HG03521 (cell line): ENCODE results near the gene EDIL3.
"Not testable (repeated sequence)": the region's sequence is repeated elsewhere in the genome, so short reads cannot be mapped to it uniquely, and the experiment has no call there.

ENCODE experiments used
- ATAC-seq: cut with Tn5 transposase; IDR thresholded peaks from one replicate; pipeline ENCODE4 v1.9.1; 2021; ENCODE audit warnings: mild to moderate bottlenecking, moderate library complexity; ENCODE audit not compliant: unreplicated experiment

Gene EDIL3

DNA sequence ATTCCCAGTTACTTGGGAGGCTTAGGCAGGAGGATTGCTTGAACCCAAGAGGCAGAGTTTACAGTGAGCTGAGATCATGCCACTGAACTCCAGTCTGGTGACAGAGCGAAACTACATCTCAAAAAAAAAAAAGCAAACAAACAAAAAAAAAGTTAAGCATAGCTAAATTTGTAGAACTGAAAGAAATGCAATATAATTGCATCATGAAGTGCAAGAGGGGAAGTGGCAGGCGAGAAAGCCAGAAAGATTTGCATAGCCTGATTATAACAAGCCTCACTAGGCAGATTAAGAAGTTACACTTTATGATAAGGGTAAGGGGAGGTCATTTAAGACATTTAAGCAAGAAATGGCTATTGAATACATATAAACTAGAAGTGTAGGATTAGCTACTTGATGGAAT lies 187.1 kb downstream of the EDIL3 start:
- no peak for ATAC-seq

DNA sequence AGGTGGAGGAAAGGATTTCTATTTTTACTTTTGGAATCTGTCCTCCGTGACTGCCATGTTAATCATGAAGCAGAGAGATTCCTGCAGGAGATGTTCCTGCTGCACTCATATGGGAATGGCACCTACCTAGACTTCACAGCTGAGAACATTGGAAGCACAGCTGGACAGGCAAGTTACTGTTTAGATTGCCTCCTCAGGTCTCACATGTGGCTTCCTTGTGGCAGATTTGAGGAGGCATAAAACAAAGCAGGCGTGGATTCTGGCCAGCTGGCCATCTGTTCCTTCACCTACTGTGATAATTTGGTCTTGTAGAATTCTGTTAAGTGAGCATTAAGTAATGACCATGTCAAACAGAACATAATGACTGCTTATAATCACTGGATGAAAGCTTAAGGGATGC lies 193.4 kb downstream of the EDIL3 start:
- no peak for ATAC-seq

DNA sequence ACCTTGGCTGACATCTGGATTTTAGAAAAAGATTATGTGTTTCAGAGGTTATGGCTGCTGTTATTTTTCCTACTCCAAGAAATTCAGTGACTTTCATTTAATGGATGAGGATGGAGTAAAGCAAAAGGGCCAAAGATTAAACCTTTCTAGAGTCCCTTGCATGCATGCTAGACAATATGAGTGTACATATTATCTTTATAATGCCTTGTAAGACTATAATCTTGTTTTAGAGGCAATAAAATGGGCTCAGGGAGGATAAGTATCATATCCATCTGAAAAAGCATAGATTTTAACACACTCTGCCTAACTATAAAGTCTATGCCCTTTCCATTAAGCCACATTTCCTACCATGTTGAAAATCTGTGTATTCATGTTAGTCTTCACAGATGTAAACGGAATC lies 199.8 kb downstream of the EDIL3 start:
- ATAC-seq: no peak

DNA sequence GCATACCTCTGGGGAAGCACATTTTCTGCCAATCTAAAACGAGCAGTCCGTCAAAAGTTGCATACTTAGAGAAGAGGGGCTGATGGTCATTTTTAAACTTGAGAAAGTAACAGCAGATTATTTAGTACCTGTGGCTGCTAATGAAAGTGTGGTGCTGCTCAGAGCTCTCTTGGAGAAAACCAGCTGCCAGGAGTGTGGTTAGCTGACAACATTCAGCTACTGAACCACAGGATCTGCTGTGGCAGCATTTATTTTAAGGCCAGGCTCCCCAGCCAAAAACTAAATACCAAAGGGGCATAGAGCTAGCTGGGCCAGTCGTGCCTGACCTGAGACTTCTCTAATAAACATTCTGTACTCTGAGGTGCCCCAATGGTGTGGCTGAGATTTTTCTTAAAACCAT lies 203.6 kb downstream of the EDIL3 start:
- no peak for ATAC-seq

DNA sequence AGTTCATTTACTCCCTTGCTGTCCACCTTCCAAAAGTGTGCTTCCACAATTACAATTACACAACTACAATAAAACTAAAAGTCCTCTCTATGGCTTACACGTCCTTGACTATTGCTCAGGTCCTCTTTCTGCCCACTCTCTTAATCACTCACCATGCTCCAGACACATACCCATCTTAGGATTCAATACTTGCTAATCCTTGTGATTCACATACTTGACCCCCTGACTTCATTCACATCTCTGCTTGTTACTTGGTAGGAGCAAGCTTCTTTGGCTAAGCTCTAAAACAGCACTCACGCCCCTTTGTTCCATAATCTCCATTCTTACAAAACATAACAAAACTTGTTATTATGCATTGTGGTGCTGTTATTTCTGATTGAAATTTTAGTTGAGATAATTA lies 215.8 kb downstream of the EDIL3 start:
- ATAC-seq: no peak

DNA sequence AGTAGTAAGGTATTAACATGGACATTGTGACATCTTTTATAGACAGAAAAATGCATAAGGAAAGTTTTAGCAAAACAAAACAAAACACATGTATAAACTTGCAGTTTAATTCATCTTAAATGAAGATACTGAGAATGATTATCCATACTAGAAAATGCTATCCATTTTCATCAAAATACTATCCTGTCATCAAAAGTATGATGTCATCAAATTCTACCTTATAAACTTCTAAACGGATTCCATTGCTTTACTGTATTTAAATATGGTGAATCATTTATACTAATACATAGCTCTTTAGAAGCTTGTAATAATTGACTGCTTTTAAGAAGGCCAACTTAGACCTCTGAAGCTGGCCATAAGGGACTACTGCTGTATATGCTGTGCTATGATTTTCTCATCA lies 221.0 kb downstream of the EDIL3 start:
- ATAC-seq: no peak

DNA sequence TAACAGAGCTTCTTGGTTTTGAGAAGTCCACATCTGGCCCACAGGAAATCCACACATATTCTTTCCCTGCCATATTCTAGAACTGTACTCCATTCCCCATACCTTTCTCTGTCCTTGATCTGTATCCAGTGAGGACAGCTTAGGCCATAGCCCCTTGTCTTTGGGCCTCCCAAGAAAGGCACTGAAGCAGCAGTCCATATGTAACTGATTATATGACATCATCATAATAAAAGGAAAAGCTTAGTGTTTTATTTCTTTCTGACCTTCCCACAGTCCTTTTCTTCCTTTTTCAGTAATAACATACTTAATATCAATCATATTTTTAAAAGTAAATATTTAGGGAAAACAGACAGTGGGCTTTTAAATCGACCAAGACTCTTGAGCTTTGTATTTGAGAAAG lies 222.0 kb downstream of the EDIL3 start:
- ATAC-seq: no peak

DNA sequence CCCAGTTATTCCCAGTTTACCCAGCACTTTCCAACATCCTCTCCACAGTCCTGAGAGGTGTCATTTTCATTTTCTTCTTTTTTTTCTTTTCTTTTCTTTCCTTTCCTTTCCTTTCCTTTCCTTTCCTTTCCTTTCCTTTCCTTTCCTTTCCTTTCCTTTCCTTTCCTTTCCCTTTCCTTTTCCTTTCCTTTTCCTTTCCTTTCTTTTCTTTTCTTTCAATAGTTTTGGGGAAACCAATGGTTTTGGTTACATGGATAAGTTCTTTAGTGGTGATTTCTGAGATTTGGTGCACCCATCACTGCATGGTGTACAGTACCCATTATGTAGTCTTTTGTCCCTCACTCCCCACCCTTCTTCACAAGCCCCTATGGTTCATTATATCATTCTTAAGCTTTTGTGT lies 224.0 kb downstream of the EDIL3 start:
- not testable (repeated sequence) for ATAC-seq

DNA sequence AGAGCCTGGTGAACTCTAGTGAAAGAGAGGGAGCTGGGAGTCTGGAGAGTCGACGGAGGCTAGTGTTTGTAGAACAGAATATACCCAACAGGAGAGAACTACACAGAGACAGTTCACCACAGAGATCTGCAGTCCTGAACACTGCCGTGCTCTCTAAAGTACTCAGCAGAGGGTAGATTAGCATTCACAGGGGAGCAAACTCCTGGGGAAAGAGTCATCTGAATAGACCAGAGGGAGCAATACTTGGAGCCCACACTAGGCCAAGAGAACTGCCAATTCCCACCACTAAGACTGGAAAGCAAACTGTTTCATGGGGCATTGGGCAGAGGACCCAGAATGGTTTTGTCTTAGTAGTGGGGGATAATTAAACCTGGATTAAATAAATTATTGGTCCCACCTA lies 235.6 kb downstream of the EDIL3 start:
- ATAC-seq: no peak

DNA sequence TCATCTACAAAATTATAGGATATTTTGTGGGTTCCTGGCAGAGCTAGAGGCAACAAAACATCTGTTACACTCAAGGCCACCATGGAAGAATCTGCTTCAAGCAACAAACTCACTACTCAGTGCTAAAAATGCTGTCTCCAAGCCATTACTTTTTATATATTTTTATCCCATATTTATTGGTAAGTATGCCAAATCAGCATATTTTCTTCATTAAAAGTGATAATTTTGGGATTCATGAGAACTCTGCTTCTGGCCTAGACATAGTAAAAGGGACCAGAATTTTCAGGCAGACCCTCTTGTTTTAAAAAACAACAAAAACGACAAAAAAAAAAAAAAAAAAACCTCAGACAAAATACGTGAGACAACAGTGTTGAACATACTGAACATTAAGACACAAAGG lies 236.0 kb downstream of the EDIL3 start:
- no peak for ATAC-seq

DNA sequence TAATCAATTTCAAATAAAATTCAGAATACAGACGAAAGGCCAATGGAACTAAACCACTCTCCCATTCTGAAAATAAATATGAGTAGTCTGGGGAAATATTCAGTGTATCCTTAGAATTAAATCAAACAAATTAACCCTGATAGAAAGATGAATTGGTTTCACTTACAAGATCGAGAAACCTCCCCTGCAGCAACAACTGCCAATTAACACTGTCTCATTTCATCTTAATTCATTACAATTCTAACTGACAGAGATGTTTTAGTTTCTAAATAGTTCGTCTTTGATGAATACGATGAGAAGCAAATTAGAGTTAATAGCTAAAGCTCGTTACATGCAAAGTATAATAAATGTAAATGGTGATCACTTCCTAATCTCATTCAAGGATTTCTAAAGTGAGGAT lies 247.1 kb downstream of the EDIL3 start:
- no peak for ATAC-seq

DNA sequence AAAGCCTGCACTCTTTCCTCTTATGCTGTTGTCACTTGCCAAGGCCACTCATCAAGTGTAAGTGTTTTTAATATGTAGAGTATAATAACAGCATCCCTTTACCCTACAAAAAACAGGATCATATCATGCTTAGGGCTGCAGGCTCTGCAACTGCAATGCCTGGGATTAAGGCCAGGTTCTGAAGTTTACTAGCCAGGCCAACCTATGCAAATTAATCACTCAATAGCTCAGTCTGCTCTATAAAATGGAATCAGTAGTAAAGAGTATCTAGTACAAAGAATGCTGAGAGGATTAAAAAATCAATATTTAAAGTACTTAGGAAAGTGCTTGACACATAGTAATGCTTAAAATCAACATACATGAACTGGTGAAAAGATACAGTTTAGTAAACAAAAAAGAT lies 253.3 kb downstream of the EDIL3 start:
- no peak for ATAC-seq

DNA sequence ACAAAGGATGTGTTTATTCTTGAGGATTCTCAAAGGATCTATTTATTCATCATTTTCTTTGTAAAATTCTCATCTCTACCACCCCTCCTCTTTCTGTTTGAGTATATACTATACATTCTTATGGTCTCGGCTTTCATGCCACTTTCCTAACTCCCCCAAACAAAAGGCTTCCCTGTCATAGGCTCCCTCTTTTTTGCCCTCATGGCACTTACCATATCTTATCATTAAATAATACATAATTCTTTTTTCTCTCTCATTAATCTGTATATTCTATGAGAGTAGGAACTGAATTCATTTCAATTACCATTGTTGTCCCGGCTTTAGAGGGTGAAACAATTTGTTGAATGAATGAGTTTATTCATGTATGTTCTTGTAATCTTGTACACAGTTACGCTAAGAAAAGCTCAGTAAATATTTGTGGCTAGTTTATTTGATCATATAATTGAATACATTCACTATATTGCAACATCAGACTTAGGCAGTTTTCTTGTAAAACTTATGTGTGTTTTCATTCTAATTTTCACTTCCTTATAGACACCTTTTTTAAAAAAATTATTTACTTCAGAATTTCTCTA lies 254.6 kb downstream of the EDIL3 start:
- no peak for ATAC-seq

DNA sequence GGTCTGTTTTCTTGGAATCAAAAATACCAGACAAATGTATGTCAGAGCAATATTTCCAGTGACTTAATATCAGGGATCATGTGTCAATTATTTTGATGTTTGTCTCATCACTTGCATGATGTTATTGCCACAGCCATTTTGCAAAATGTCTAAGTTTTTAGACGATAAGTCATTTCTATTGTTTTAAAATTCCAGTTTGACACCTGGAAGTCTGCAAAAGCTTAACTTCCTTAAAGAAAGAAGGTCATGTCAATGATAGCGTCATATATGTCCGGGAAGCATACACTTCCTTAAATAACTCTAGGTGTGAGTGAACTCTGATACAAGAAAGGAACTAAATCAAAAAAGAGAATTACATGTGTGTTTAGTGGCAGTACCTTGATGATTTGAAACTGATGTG lies 259.5 kb downstream of the EDIL3 start:
- no peak for ATAC-seq

DNA sequence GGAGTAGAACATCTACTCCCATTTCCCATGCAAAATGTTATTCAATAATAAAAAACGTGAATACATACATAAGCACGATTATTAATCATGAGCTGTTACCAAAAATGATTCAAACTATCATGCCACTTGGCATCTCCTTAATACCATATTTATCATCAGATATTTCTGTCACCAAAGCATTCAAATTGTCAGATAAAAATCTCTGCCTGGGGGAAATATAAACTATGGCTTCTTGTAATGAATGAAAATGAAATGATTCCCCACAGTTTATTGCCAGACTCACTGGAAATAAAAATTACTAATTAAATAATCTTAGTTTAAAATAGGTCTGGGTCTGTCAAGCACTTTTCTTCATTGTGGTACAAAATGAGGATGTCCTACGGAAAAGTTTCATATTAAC lies 265.4 kb downstream of the EDIL3 start:
- ATAC-seq: no peak

DNA sequence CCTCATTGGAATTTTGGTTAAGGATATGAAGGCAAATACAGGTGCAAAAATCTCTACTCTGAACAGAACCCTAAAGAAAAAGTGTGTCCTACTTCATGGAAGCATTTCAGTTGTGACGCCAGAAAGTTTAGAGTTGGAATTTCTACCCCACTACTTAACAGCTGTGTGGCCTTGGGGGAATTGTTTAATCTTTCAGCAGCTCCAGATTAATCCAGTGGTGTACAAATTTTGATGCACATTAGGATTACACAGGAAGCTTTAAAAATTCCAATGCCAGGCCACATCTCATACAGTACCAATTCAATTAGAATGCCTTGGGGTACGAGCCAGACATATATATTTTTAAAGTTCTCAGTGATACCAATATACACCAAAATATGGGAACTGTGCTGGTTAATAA lies 266.1 kb downstream of the EDIL3 start:
- ATAC-seq: no peak

DNA sequence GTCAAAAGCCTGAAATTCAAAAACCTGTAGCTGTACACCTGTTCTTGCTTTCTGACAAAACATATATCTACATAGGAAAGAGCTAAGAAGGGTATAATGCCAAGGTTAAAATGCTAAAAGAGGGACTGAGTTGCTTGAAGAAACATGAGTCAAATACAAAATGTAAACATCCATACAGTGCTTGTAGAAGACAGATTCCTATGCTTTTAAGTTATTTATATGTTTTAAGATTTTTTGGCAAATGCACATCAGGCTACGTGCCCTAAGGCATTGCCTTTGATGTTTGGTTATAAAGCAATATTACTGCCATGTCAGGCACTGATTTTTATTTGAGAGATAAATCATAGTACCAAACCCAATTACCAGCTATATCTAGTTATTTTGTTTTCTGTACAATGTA lies 269.0 kb downstream of the EDIL3 start:
- ATAC-seq: no peak

DNA sequence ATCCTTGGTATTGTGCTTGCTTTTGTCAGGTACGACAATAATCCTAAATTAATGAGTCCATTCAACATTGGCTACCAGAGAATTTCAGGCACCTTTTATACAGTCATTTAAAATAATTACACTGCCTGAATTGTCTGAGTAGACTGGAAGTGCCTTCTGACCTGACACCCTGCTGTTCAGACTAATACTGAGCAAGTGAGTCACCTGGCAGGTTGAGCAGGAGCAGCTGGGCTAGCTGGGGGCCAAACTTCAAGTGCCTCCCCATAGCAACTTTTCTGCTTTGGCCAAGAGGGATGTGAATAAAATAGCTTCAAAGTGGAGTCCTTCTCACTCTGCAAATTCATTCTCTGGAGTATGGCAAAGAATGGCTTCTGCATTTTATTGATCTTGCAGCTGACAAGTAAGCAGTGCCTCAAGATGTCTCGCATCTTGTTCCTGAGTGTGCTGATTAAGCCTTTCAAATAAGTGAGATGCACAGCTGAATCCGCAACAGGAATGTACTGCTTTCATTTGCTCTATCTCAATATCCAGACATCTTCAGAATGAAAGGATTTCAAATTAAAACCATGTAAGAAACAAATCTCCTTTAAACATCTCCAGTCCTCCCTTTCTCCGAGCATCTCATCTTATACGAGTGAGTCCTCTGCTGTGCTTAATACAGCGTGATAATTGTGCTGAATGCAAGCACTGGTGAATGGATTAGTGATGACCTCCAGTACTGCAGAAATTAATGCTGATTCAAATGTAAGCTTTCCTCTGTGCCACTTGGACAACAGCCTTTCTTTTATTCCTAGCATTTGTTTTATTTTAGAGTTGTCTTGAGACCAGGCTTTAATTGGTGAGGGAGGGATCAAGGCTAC lies 271.2 kb downstream of the EDIL3 start:
- no peak for ATAC-seq

DNA sequence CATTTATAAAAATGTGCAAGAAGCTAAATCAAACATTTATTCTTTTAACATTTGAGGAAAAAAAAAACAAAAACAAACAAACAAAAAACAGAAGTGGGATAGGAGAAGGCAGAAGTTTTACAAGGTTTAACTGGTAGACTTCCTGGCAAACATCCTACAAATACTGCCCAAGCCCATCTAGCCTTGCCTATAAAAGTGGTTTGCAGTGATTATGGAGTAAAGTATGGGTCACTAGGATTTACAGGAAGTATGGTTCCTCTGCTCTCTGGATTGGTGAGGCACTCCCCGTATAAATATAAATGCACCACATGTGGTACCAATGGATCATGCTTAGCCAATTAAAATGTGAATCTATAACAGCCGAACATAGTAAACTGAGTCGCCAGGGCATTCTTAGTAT lies 291.9 kb downstream of the EDIL3 start:
- no peak for ATAC-seq

DNA sequence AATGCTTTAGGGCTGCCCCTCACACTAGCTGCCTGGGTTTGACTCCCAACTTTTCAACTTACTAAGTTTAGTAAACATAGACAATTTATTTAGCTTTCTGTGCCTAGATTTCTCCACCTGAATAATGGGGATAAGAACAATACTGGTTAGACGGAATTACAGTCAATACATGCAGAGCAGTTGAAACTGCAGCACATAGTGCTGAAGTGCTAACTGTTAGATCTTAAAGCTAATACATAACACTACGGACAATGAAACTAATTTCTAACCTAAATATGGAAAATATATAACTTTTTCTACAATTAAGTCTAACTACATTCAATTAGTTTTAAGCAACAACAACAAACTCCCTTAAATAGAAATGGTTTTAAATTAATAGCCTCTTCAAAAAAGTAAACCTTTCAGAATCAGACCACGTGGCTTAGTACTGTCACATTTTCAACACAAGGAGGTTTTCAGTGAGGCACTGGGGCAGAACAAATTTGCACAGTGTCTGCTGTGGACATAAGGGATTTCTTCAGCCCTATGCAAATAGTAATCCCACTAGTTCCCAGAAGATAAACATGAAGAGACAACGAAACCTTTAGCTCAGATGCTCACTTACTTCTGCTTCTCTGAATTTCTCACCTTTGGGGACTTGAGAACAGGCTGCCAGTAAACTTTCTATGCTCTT lies 293.4 kb downstream of the EDIL3 start:
- no peak for ATAC-seq

DNA sequence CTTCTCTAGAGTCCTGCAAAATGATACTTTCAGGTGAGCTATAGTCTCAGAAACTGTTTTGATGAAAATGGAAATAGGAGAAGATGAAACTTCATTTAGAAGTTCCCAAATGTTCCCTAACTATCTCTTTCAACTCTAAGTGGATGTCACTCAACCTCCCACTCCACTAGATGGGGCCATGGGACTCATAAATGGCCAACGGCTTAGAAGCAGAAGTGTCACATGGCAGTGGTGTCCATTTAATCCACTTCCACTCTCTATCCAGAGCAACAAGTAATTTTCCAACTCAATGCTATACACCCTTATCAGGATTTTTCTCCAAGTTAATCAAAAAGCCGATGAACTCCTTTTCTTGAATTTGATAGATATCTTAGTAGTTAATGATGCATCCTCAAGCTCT lies 295.7 kb downstream of the EDIL3 start:
- ATAC-seq: no peak

DNA sequence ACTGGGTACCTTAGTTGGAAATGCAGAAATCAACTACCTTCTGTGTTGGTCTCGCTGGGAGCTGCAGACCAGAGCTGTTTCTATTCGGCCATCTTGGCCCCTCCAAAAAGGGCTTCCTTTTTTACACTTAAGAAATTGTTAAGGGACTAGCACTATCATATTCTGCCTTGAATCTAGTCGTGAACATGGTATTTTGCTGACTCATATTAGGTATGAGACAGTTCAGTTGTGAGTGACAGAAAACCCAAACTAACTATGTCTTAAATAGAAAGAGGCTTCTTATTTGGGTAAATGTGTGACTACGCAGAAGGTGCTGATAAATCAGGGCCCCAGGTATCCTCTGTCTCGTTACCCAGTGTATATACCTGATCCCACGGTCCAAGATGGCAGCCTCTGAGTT lies 298.2 kb downstream of the EDIL3 start:
- no peak for ATAC-seq
